ENCODE measurements around the gene ADGRG3.

DNA sequence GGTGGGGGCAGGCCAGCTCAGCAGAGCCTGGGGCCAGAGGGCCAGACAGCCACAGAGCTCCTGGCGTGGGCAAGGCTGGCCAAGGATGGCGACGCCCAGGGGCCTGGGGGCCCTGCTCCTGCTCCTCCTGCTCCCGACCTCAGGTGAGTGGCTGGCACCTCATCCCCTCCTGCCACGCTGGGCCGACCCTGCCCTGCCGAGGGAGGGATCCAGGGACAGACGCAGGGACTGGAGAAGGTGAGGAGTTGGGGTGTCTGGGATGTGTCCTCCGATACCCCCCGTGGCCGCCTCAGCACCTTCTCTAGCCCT is at the start of gene ADGRG3:
- TF ChIP-seq, protein P1, sequence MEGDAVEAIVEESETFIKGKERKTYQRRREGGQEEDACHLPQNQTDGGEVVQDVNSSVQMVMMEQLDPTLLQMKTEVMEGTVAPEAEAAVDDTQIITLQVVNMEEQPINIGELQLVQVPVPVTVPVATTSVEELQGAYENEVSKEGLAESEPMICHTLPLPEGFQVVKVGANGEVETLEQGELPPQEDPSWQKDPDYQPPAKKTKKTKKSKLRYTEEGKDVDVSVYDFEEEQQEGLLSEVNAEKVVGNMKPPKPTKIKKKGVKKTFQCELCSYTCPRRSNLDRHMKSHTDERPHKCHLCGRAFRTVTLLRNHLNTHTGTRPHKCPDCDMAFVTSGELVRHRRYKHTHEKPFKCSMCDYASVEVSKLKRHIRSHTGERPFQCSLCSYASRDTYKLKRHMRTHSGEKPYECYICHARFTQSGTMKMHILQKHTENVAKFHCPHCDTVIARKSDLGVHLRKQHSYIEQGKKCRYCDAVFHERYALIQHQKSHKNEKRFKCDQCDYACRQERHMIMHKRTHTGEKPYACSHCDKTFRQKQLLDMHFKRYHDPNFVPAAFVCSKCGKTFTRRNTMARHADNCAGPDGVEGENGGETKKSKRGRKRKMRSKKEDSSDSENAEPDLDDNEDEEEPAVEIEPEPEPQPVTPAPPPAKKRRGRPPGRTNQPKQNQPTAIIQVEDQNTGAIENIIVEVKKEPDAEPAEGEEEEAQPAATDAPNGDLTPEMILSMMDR (IDR thresholded peaks at IDR 0.05; ENCODE audit: low read length), result no peak
- no peak for TF ChIP-seq EZH2phosphoT487 (IDR thresholded peaks at IDR 0.05; ENCODE audit: low read length)

Measured in MM.1S (cell line).